ENCODE data around the gene PLCL2. TPM values are rescaled to one million over a fixed set of nuclear protein-coding genes. Genes with fewer than 3 reads are reported as not detected.
A peak's percentile ranks its signal among the peaks of the same experiment; 100 is the strongest.

The PLCL2 gene
- total RNA-seq, 1 donor from 2014 or later = 5.6 TPM

- Histone ChIP-seq H3K4me3 (no peak overlapping the region), H3K9me3 (no peaks in the 10 kb centered on the region), H3K27ac (no peak overlapping the region), H3K4me1 (no peaks in the 10 kb centered on the region), H3K36me3 (no peaks in the 10 kb centered on the region), H3K27me3 (no peaks in the 10 kb centered on the region)
- TF ChIP-seq POLR2AphosphoS5 (IDR thresholded peaks at IDR 0.05; ENCODE audit: insufficient read depth in 1 of 2, low read depth in 1 of 2) = no peak
- TF ChIP-seq CTCF (IDR thresholded peaks at IDR 0.05) = no peak
- TF ChIP-seq POLR2A (IDR thresholded peaks at IDR 0.05) = no peak
- no peak for DNase-seq (ENCODE audit: extremely low spot score in 2 of 2)
- intact Hi-C loops (cut with DNase I) = no loop called here
Measured at GRCh38 chr3:17116007-17116600, 231.3 kb downstream of the PLCL2 start.

DNA sequence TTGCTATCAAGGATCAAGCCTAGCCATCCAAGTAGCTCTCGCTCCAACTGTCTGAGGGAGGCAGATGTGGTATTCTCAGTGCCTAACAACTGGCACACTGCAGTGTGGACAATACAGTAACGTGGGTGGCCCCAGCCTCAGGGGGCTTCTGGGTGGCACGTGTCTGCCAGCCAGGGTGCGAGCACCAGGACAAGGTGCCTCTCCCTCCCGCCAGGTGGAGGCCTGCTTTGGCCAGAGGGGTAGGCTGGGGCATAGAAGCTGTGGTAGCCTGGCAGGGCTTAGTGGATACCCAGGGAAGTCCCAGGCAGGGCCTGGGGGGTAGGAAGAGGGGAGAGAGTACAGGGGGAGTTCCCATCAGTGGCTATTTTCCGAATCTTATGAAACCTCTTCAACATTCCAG lies 234.0 kb downstream of the PLCL2 start:
- peak in 1 of 2 donors; percentile 79 for DNase-seq (ENCODE audit: extremely low spot score in 2 of 2)
- Histone ChIP-seq H3K4me3 (no peak overlapping the region), H3K27ac (no peak overlapping the region), H3K36me3 (no peaks in the 10 kb centered on the region), H3K4me1 (no peaks in the 10 kb centered on the region), H3K9me3 (no peaks in the 10 kb centered on the region), H3K27me3 (no peaks in the 10 kb centered on the region)
- TF ChIP-seq CTCF (IDR thresholded peaks at IDR 0.05) (no peak), POLR2AphosphoS5 (IDR thresholded peaks at IDR 0.05; ENCODE audit: insufficient read depth in 1 of 2, low read depth in 1 of 2) (no peak), POLR2A (IDR thresholded peaks at IDR 0.05) (no peak)
- intact Hi-C loops (cut with DNase I) = no loop called here

DNA sequence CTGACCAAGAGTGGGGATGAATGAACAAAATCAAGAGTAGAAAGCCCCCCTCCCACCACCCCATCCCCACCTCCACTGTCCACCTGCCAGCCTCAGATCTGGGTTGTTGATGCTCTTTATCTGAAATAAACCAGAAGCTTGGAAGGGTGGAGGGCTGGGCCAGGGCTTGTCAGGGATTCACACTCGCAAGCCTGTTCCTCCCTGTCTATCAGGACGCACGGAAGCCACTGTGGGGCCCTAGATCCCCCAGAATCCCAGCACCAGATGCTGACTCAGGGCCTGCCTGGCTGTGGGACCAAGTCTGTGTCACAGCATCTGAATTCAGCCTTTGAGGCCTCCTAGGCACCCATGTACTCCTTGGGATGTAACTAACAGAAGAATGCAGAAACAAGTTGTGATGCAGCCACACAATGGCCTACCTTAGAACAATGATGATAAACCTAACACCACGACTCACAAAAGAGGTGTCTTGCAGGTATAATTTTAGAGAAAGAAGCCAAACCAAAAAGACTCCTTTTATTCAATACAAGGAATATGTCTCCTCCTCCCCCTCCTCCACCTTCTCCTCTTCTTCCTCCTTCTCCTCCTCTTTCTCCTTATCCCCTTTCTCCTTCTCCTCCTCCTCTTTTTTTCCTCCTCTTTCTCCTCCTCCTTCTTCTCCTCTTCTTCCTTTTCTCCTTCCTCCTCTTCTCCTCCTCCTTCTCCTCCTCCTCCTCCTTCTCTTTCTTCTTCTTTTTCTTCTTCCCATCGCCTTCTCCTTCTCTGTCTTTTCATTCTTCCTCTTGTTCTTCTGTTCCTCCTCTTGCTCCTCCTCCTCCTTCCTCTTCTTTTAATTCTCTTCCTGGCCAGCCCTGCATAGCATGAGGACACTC lies 234.7 kb downstream of the PLCL2 start:
- Histone ChIP-seq H3K27me3 (no peaks in the 10 kb centered on the region), H3K36me3 (no peaks in the 10 kb centered on the region), H3K4me3 (no peak overlapping the region), H3K27ac (no peak overlapping the region), H3K4me1 (no peaks in the 10 kb centered on the region), H3K9me3 (no peaks in the 10 kb centered on the region)
- DNase-seq (ENCODE audit: extremely low spot score in 2 of 2) = peak in 1 of 2 donors; percentile 55
- TF ChIP-seq POLR2AphosphoS5 (IDR thresholded peaks at IDR 0.05; ENCODE audit: insufficient read depth in 1 of 2, low read depth in 1 of 2) (no peak), CTCF (IDR thresholded peaks at IDR 0.05) (no peak), POLR2A (IDR thresholded peaks at IDR 0.05) (no peak)
- intact Hi-C loops (cut with DNase I) = no loop called here

GRCh38 chr3:17120115-17120514 lies 235.4 kb downstream of the PLCL2 start:
- Histone ChIP-seq H3K4me1 (no peaks in the 10 kb centered on the region), H3K4me3 (no peak overlapping the region), H3K9me3 (no peaks in the 10 kb centered on the region), H3K36me3 (no peaks in the 10 kb centered on the region), H3K27ac (no peak overlapping the region), H3K27me3 (no peaks in the 10 kb centered on the region)
- no peak for DNase-seq (ENCODE audit: extremely low spot score in 2 of 2)
- no peak for TF ChIP-seq POLR2A (IDR thresholded peaks at IDR 0.05)
- TF ChIP-seq POLR2AphosphoS5 (IDR thresholded peaks at IDR 0.05; ENCODE audit: insufficient read depth in 1 of 2, low read depth in 1 of 2) = no peak
- no peak for TF ChIP-seq CTCF (IDR thresholded peaks at IDR 0.05)
- intact Hi-C loops (cut with DNase I) = no loop called here

DNA sequence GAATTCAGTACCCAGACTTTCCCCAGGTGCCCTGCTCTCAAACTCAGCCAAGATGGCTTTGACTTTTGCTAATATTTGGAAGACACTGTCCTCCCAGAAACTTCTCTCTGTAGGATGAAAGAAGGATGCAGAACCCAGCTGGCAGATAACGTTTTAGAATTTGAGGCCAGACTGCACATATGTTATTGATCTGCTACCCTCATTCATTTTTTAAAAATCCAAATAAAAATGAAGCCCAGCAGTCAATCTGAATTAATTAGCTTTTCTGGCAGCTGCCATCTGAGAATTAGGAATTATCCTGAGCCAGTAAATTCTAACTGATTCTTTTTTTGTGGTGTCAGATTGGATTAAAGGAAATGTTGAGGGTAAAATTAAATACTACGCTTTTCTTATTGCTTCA lies 236.6 kb downstream of the PLCL2 start:
- peak in 1 of 2 donors; percentile 55 for DNase-seq (ENCODE audit: extremely low spot score in 2 of 2)
- TF ChIP-seq POLR2AphosphoS5 (IDR thresholded peaks at IDR 0.05; ENCODE audit: insufficient read depth in 1 of 2, low read depth in 1 of 2) (no peak), POLR2A (IDR thresholded peaks at IDR 0.05) (no peak), CTCF (IDR thresholded peaks at IDR 0.05) (no peak)
- Histone ChIP-seq H3K4me3 (no peak overlapping the region), H3K36me3 (no peaks in the 10 kb centered on the region), H3K27ac (no peak overlapping the region), H3K4me1 (no peaks in the 10 kb centered on the region), H3K27me3 (no peaks in the 10 kb centered on the region), H3K9me3 (no peaks in the 10 kb centered on the region)
- intact Hi-C loops (cut with DNase I) = no loop called here

All from vagina (tissue), 2 donors.